ENCODE measurements around the gene SLC29A1. TPM values are rescaled to one million over a fixed set of nuclear protein-coding genes. Genes with fewer than 3 reads are reported as not detected.

The SLC29A1 gene
- total and polyA plus RNA-seq, 9 of the 15 experiments (the other 6 are each of a cell fraction or from before 2014, with no cell fraction given): 18.9 to 170 (median 57.7) TPM

GRCh38 chr6:44223319-44224028 lies at the start of gene SLC29A1 (continued):
- TF ChIP-seq MEF2D (tag; conservative IDR thresholded peaks at IDR 0.05; ENCODE audit: low read depth): no peak
- no peak for TF ChIP-seq E2F8 (IDR thresholded peaks at IDR 0.05; ENCODE audit: low read depth, partially characterized antibody)
- no peak for TF ChIP-seq MCM2 (IDR thresholded peaks at IDR 0.05; ENCODE audit: low read depth)
- no peak for TF ChIP-seq PATZ1 (CRISPR knock-in tag; IDR thresholded peaks at IDR 0.05; ENCODE audit: borderline replicate concordance)
- TF ChIP-seq SNAPC5 (CRISPR knock-in tag; IDR thresholded peaks at IDR 0.05): no peak
- TF ChIP-seq, protein P1, sequence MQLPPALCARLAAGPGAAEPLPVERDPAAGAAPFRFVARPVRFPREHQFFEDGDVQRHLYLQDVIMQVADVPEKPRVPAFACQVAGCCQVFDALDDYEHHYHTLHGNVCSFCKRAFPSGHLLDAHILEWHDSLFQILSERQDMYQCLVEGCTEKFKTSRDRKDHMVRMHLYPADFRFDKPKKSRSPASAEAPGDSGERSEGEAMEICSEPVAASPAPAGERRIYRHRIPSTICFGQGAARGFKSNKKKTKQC (CRISPR knock-in tag; IDR thresholded peaks at IDR 0.05): peak; percentile 85; the same call in 1 of the 2 replicates
- TF ChIP-seq TSHZ1 (CRISPR knock-in tag; IDR thresholded peaks at IDR 0.05): no peak
- no peak for TF ChIP-seq GTF2A2 (tag; IDR thresholded peaks at IDR 0.05)
- no peak for TF ChIP-seq JUNB (CRISPR knock-in tag; conservative IDR thresholded peaks at IDR 0.05)
- TF ChIP-seq ETS2 (tag; IDR thresholded peaks at IDR 0.05; ENCODE audit: borderline replicate concordance, poor library complexity, severe bottlenecking): no peak
- no peak for TF ChIP-seq CAMTA2 (CRISPR knock-in tag; conservative IDR thresholded peaks at IDR 0.05)
- TF ChIP-seq KLF1 (tag; IDR thresholded peaks at IDR 0.05): no peak
